ENCODE measurements around the gene TMEM145.
A peak's percentile ranks its signal among the peaks of the same experiment; 100 is the strongest.
"Not testable (repeated sequence)": the region's sequence is repeated elsewhere in the genome, so short reads cannot be mapped to it uniquely, and the experiment has no call there.

The TMEM145 gene

GRCh38 chr19:42313096-42313839, at the start of gene TMEM145:
Gene TMEM145, plus strand, starts transcription at chr19:42313309. Its CDS starts 68 bp downstream, at chr19:42313377.
- H3K4me3 ChIP-seq (ENCODE audit: control insufficient read depth, low read depth, low read length): peak within 1 kb of the TSS; percentile 2
- peak; percentile 30 for DNase-seq (ENCODE audit: low read depth)
- TF ChIP-seq CTCF (conservative IDR thresholded peaks at IDR 0.05; ENCODE audit: control insufficient read depth, insufficient read depth, low read depth, low read length): no peak

- DNase-seq (ENCODE audit: low read depth); H3K4me3 ChIP-seq (ENCODE audit: control insufficient read depth, low read depth, low read length): not testable (repeated sequence)
Measured at GRCh38 chr19:42266105-42266504, 47.0 kb upstream of the TMEM145 start.

- not testable (repeated sequence) for H3K4me3 ChIP-seq (ENCODE audit: control insufficient read depth, low read depth, low read length); DNase-seq (ENCODE audit: low read depth)
Measured at GRCh38 chr19:42266928-42267603, 46.0 kb upstream of the TMEM145 start.

GRCh38 chr19:42267644-42268141, 45.4 kb upstream of the TMEM145 start:
- no peak for TF ChIP-seq CTCF (conservative IDR thresholded peaks at IDR 0.05; ENCODE audit: control insufficient read depth, insufficient read depth, low read depth, low read length)
- DNase-seq (ENCODE audit: low read depth): no peak
- H3K4me3 ChIP-seq (ENCODE audit: control insufficient read depth, low read depth, low read length): peak overlapping the region; percentile 88

GRCh38 chr19:42268142-42268703, 44.9 kb upstream of the TMEM145 start:
- no peak for TF ChIP-seq CTCF (conservative IDR thresholded peaks at IDR 0.05; ENCODE audit: control insufficient read depth, insufficient read depth, low read depth, low read length)
- H3K4me3 ChIP-seq (ENCODE audit: control insufficient read depth, low read depth, low read length): peak overlapping the region; percentile 88
- peak; percentile 99 for DNase-seq (ENCODE audit: low read depth)

- no peak for TF ChIP-seq CTCF (conservative IDR thresholded peaks at IDR 0.05; ENCODE audit: control insufficient read depth, insufficient read depth, low read depth, low read length)
- peak; percentile 100 for DNase-seq (ENCODE audit: low read depth)
- peak within 1 kb of the TSS; percentile 88 for H3K4me3 ChIP-seq (ENCODE audit: control insufficient read depth, low read depth, low read length)
Measured at GRCh38 chr19:42268704-42269477, 44.2 kb upstream of the TMEM145 start, which contains the start of gene CIC. Gene CIC, plus strand, starts transcription at chr19:42269252. Its CDS starts 2,532 bp downstream, at chr19:42271784.

GRCh38 chr19:42269478-42270345, 43.4 kb upstream of the TMEM145 start:
- peak overlapping the region; percentile 76 for H3K4me3 ChIP-seq (ENCODE audit: control insufficient read depth, low read depth, low read length)
- no peak for TF ChIP-seq CTCF (conservative IDR thresholded peaks at IDR 0.05; ENCODE audit: control insufficient read depth, insufficient read depth, low read depth, low read length)
- no peak for DNase-seq (ENCODE audit: low read depth)

All from fibroblast of mammary gland (primary cell).